ENCODE measurements around the gene PCDHGA10.
A peak's percentile ranks its signal among the peaks of the same experiment; 100 is the strongest.
"Not testable (repeated sequence)": the region's sequence is repeated elsewhere in the genome, so short reads cannot be mapped to it uniquely, and the experiment has no call there.

PCDHGA10 gene

DNA sequence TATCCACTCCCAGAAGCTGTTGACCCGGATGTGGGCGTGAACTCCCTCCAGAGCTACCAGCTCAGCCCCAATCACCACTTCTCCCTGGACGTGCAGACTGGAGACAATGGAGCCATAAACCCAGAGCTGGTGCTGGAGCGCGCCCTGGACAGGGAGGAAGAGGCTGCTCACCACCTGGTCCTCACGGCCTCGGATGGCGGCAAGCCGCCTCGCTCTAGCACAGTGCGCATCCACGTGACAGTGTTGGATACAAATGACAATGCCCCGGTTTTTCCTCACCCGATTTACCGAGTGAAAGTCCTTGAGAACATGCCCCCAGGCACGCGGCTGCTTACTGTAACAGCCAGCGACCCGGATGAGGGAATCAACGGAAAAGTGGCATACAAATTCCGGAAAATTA lies 19.5 kb upstream of the PCDHGA10 start:
- DNase-seq = no peak

DNA sequence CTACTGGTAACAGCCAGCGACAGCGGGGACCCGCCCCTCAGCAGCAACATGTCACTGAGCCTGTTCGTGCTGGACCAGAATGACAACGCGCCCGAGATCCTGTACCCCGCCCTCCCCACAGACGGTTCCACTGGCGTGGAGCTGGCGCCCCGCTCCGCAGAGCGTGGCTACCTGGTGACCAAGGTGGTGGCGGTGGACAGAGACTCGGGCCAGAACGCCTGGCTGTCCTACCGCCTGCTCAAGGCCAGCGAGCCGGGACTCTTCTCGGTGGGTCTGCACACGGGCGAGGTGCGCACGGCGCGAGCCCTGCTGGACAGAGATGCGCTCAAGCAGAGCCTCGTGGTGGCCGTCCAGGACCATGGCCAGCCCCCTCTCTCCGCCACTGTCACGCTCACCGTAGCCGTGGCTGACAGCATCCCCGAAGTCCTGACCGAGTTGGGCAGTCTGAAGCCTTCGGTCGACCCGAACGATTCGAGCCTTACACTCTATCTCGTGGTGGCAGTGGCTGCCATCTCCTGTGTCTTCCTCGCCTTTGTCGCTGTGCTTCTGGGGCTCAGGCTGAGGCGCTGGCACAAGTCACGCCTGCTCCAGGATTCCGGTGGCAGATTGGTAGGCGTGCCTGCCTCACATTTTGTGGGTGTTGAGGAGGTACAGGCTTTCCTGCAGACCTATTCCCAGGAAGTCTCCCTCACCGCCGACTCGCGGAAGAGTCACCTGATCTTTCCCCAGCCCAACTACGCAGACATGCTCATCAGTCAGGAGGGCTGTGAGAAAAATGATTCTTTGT lies 18.2 kb upstream of the PCDHGA10 start:
- not testable (repeated sequence) for DNase-seq

DNA sequence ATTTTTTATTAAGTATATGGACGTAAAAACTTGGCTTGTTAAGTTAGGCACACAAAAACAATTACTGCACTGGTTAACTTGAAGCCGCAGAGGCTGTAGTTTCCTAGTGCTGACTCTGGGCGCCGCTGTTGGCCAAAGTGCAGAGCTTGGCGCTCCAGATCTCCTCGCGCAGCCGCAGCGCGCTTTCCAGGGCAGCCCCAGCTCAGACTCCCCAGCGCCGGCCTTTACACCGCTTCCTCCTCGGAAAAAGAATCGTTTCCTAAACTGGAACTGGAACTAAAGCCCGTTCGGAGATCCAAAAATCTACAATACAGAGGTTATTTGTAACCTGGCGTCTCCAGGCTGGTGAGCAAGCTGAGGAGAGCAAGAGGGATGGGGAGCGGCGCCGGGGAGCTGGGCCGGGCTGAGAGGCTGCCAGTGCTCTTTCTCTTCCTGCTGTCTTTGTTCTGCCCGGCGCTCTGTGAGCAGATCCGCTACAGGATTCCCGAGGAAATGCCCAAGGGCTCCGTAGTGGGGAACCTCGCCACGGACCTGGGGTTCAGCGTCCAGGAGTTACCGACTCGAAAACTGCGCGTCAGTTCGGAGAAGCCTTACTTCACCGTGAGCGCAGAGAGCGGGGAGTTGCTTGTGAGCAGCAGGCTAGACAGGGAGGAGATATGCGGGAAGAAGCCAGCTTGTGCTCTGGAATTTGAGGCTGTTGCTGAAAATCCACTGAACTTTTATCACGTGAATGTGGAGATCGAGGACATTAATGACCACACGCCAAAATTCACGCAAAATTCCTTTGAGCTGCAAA lies 14.8 kb upstream of the PCDHGA10 start, which contains the start of gene PCDHGB5:
PCDHGB5 (plus strand) TSS at position 192 of the 796 bp plus-strand sequence; CDS start at position 373, 181 bp downstream.
- peak; percentile 42 for DNase-seq

DNA sequence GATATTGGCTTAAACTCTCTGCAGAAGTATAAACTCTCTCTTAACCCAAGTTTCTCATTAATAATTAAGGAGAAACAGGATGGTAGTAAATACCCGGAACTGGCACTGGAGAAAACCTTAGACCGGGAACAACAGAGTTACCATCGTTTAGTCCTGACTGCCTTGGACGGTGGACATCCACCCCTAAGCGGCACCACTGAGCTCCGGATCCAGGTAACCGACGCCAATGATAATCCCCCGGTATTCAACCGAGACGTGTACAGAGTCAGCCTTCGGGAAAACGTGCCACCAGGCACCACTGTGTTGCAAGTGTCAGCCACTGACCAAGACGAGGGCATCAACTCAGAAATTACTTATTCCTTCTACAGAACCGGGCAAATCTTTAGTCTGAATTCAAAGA lies 14.2 kb upstream of the PCDHGA10 start:
- DNase-seq = no peak

DNA sequence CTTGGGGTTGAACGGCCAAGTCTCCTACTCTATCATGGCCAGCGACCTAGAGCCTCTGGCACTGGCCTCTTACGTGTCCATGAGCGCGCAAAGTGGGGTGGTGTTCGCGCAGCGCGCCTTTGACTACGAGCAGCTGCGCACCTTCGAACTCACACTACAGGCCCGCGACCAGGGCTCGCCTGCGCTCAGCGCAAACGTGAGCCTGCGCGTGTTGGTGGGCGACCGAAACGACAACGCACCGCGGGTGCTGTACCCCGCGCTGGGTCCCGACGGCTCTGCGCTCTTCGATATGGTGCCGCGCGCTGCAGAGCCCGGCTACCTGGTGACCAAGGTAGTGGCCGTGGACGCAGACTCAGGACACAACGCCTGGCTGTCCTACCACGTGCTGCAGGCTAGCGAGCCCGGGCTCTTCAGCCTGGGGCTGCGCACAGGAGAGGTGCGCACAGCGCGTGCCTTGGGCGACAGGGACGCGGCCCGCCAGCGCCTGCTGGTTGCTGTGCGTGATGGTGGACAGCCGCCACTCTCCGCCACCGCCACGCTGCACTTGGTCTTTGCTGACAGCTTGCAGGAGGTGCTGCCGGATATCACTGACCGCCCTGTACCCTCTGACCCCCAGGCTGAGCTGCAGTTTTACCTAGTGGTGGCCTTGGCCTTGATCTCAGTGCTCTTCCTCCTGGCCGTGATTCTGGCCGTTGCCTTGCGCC lies 13.1 kb upstream of the PCDHGA10 start:
- DNase-seq = no peak

DNA sequence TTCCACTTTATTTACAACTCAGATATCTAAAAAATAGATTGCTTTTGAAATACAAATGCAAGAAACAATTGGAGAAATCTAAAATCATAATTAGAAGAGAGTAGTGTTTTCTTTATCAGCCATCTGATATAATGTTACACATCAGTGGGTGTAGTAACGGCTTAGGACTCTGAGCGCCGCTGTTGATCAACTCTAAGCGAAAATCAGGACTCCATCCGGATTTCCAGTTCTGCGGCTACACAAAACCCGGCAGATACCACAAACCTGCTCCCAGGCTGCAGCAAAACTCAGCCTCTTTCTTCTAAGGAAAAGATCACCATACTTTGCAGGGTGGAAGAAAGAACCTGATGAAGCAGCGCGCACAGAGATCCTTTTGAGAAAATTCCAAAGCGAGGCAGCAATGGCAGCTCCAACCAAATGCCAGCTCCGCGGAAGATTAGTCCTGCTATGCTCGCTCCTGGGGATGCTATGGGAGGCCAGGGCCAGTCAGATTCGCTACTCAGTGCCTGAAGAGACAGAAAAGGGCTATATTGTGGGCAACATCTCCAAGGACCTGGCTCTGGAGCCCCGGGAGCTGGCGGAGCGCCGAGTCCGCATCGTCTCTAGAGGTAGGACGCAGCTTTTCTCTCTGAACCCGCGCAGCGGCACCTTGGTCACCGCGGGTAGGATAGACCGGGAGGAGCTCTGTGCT lies 10.1 kb upstream of the PCDHGA10 start, which contains the start of gene PCDHGA9:
PCDHGA9 (plus strand) TSS at position 226 of the 691 bp plus-strand sequence; CDS start at position 401, 175 bp downstream.
- no peak for DNase-seq

DNA sequence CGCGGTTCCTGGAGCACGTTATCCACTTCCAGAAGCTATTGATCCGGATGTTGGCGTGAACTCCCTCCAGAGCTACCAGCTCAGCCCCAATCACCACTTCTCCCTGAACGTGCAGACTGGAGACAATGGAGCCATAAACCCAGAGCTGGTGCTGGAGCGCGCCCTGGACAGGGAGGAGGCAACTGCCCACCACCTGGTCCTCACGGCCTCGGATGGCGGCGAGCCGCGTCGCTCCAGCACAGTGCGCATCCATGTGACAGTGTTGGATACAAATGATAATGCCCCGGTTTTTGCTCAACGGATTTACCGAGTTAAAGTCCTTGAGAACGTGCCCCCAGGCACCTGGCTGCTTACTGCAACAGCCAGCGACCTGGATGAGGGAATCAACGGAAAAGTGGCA lies 9.4 kb upstream of the PCDHGA10 start:
- no peak for DNase-seq

DNA sequence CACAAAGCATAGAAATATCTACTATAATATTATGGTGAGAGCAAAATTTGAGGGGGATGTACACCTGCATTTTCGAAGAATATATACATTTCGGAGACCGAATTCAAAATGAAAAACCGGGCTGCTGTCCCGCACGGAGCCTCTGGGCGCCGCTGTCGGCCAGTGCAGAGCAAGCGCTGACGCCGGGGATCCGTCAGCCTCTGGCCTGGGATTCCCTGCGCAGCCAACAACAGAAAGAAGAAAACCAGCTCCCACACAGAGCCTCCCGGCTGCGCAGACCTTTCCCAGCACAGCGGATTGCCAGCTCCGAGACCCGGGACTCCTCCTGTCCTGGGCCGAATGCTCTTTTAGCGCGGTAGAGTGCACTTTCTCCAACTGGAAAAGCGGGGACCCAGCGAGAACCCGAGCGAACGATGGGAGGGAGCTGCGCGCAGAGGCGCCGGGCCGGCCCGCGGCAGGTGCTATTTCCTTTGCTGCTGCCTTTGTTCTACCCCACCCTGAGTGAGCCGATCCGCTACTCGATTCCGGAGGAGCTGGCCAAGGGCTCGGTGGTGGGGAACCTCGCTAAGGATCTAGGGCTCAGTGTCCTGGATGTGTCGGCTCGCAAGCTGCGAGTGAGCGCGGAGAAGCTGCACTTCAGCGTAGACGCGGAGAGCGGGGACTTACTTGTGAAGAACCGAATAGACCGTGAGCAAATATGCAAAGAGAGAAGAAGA lies 4.8 kb upstream of the PCDHGA10 start, which contains the start of gene PCDHGB6:
PCDHGB6 (plus strand) TSS at position 232 of the 716 bp plus-strand sequence; CDS start at position 414, 182 bp downstream.
- peak; percentile 36 for DNase-seq

DNA sequence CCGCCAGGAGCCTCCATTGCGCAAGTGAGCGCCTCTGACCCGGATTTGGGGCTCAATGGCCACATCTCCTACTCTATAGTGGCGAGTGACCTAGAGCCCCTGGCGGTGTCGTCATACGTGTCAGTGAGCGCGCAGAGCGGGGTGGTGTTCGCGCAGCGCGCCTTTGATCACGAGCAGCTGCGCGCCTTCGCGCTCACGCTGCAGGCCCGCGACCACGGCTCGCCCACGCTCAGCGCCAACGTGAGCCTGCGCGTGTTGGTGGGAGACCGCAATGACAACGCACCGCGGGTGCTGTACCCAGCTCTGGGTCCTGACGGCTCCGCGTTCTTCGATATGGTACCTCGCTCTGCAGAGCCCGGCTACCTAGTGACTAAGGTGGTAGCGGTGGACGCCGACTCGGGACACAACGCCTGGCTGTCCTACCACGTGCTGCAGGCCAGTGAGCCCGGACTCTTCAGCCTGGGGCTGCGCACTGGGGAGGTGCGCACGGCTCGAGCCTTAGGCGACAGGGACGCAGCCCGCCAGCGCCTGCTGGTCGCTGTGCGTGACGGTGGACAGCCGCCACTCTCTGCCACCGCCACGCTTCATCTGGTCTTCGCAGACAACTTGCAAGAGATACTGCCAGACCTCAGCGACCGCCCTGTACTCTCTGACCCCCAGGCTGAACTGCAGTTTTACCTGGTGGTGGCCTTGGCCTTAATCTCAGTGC lies 3.0 kb upstream of the PCDHGA10 start:
- DNase-seq = no peak

DNA sequence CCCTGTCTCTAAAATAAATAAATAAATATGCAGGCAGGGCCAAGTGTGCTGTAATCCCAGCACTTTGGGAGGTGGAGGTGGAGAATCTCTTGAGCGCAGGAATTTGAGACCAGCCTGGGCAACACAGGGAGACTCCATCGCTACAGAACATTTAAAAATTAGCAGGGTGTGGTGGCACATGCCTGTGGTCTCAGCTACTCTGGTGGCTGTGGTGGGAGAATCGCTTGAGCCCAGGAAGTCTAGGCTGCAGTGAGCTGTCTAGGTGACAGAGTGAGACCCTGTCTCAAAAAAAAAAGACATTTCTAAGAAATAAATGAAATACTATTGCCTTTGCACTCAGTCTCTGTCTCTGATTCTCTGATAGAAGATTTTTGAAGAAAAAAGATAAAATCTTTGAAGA lies 1.2 kb upstream of the PCDHGA10 start:
- no peak for DNase-seq

DNA sequence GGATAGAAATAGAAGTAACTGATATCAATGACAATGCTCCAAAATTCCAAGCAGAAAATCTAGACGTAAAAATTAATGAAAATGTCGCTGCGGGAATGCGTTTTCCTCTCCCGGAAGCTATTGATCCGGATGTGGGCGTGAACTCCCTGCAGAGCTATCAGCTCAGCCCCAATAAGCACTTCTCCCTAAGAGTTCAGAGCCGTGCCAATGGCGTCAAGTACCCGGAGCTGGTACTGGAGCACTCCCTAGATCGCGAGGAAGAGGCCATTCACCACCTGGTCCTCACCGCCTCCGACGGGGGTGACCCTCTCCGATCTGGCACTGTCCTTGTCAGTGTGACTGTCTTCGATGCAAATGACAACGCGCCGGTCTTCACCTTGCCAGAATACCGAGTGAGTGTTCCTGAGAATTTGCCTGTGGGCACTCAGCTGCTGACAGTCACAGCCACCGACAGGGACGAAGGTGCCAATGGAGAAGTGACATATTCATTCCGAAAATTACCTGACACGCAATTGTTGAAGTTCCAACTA lies 818 bp downstream of the PCDHGA10 start:
- DNase-seq = no peak

DNA sequence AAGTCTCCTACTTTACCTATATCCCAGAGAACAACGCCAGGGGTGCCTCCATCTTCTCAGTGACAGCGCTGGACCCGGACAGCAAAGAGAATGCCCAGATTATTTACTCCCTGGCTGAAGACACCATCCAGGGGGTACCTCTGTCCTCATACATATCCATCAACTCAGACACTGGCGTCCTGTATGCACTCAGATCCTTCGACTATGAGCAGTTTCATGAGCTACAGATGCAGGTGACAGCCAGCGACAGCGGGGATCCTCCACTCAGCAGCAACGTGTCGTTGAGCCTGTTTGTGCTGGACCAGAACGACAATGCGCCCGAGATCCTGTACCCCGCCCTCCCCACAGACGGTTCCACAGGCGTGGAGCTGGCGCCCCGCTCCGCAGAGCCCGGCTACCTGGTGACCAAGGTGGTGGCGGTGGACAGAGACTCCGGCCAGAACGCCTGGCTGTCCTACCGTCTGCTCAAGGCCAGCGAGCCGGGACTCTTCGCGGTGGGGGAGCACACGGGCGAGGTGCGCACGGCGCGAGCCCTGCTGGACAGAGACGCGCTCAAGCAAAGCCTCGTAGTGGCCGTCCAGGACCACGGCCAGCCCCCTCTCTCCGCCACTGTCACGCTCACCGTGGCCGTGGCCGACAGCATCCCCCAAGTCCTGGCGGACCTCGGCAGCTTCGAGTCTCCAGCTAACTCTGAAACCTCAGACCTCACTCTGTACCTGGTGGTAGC lies 1.9 kb downstream of the PCDHGA10 start:
- DNase-seq = not testable (repeated sequence)

DNA sequence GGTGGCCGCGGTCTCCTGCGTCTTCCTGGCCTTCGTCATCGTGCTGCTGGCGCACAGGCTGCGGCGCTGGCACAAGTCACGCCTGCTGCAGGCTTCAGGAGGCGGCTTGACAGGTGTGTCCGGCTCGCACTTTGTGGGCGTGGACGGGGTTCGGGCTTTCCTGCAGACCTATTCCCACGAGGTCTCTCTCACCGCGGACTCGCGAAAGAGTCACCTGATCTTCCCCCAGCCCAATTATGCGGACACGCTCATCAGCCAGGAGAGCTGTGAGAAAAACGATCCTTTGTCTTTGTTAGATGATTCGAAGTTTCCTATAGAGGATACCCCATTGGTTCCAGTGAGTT lies 2.5 kb downstream of the PCDHGA10 start:
- not testable (repeated sequence) for DNase-seq

DNA sequence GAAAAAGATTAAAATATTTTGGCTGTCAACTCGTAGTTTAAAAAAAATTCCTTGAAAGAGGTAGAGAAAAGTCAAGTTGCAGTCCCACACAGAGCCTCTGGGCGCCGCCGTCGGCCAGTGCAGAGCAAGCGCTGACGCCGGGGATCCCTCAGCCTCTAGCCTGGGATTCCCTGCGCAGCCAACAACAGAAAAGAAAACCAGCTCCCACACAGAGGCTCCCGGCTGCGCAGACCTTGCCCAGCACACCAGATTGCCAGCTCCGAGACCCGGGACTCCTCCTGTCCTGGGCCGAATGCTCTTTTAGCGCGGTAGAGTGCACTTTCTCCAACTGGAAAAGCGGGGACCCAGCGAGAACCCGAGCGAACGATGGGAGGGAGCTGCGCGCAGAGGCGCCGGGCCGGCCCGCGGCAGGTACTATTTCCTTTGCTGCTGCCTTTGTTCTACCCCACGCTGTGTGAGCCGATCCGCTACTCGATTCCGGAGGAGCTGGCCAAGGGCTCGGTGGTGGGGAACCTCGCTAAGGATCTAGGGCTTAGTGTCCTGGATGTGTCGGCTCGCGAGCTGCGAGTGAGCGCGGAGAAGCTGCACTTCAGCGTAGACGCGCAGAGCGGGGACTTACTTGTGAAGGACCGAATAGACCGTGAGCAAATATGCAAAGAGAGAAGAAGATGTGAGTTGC lies 4.8 kb downstream of the PCDHGA10 start, which contains the start of gene PCDHGB7:
PCDHGB7 (plus strand) TSS at position 184 of the 679 bp plus-strand sequence; CDS start at position 367, 183 bp downstream.
- DNase-seq = not testable (repeated sequence)

DNA sequence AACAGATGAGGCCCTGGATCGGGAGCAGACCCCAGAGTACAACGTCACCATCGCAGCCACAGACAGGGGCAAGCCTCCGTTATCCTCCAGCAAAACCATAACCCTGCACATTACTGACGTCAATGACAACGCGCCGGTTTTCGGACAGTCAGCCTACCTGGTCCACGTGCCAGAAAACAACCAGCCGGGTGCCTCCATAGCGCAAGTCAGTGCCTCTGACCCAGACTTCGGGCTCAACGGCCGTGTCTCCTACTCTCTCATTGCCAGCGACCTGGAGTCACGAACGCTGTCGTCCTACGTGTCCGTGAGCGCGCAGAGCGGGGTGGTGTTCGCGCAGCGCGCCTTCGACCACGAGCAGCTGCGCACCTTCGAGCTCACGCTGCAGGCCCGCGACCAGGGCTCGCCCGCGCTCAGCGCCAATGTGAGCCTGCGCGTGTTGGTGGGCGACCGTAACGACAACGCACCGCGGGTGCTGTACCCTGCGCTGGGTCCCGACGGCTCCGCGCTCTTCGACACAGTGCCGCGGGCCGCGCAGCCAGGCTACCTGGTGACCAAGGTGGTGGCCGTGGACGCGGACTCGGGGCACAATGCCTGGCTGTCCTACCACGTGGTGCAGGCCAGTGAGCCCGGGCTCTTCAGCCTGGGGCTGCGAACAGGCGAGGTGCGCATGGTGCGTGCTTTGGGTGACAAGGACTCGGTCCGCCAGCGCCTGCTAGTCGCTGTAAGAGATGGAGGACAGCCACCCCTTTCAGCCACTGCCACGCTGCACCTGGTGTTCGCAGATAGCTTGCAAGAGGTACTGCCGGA lies 6.5 kb downstream of the PCDHGA10 start:
- no peak for DNase-seq

DNA sequence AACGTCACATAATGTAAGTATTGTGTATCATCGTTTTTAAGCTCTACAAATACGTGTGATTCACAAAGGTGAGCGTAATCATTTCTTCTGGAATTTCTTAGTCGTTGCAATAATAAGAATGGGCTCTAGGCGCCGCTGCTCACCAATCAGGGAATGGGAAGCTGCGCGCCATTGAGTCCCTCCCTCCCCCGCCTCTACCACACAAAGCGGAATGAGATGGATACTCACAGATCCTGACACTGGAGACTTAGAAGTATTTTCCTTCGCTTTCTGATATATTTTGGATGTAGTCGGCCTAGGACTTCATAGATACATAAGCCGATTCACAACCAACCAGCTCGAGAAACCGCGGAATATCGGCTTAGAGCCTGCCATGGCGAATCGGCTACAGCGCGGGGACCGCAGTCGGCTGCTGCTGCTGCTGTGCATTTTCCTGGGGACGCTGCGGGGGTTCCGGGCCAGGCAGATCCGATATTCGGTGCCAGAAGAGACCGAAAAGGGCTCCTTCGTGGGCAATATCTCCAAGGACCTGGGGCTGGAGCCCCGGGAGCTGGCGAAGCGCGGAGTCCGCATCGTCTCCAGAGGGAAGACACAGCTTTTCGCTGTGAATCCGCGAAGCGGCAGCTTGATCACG lies 8.2 kb downstream of the PCDHGA10 start, which contains the start of gene PCDHGA11:
PCDHGA11 (plus strand) TSS at position 197 of the 634 bp plus-strand sequence; CDS start at position 374, 177 bp downstream.
- DNase-seq = no peak

DNA sequence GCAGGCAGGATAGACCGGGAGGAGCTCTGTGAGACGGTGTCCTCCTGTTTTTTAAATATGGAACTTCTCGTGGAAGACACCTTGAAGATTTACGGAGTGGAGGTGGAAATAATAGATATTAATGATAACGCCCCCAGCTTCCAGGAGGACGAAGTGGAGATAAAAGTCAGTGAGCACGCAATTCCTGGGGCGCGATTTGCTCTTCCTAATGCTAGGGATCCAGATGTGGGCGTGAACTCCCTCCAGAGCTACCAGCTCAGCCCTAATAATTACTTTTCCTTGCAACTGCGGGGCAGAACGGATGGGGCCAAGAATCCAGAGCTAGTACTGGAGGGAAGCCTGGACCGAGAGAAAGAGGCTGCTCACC lies 8.7 kb downstream of the PCDHGA10 start:
- DNase-seq = no peak

DNA sequence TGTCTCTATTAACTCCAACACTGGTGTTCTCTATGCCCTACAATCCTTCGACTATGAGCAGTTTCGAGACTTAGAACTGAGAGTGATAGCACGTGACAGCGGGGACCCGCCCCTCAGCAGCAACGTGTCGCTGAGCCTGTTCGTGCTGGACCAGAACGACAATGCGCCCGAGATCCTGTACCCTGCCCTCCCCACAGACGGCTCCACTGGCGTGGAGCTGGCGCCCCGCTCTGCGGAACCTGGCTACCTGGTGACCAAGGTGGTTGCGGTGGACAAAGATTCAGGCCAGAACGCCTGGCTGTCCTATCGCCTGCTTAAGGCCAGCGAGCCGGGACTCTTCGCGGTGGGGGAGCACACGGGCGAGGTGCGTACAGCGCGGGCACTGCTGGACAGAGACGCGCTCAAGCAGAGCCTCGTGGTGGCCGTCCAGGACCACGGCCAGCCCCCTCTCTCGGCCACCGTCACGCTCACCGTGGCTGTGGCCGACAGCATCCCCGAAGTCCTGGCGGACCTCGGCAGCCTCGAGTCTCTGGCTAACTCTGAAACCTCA lies 10.0 kb downstream of the PCDHGA10 start:
- no peak for DNase-seq
